K562 (cell line): ENCODE measurements around the gene AGO4. TPM values are rescaled to one million over a fixed set of nuclear protein-coding genes. Genes with fewer than 3 reads are reported as not detected.
"Not testable (repeated sequence)": the region's sequence is repeated elsewhere in the genome, so short reads cannot be mapped to it uniquely, and the experiment has no call there.

Experiments
- ATAC-seq: fragments of 200-7000 bp; cut with Tn5 transposase; 3 replicates; pipeline ENCODE4 v1.9.1; 2020; ENCODE audit warnings: moderate library complexity
- BruUV-seq: library from RNA; stranded (reverse); fragments of 400-500 nt; replicated peaks from 2 replicates; lab custom pipeline; 2021; lab: Mats Ljungman, UMichigan
- CTCF ChIA-PET: fragments of 300-600 bp; formaldehyde crosslinking; extraction: SDS; loops from one replicate; lab custom pipeline; 2021; ENCODE audit warnings: low intra/inter-chr PET ratio; lab: Yijun Ruan, JAX
- POLR2A ChIA-PET: fragments of 300-600, 350-650 bp; sonication (Branson Sonifier 250); formaldehyde crosslinking; extraction: SDS; loops from one replicate; lab custom pipeline; 2021; ENCODE audit warnings: antibody characterized with exemption, inconsistent platforms; lab: Yijun Ruan, JAX
- DNase-seq, 4 experiments: peaks; one replicate each; pipeline versions ENCODE4 v3.0.0 to v3.0.0-alpha.2; 2011 to 2018; ENCODE audit warnings: low spot score in 3 of 4, mixed read lengths in 3 of 4; ENCODE audit errors: extremely low read depth in 1 of 4
- FAIRE-seq: peaks from 2 replicates; lab custom pipeline; 2011; peaks lifted over from hg19 to GRCh38; lab: Jason Lieb, UNC
- H2AFZ ChIP-seq: 2 replicates; pipeline ENCODE4 v1.6.0; 2011; ENCODE audit warnings: low read depth, low read length, control low read depth, inconsistent platforms
- H3K27ac ChIP-seq: fragments of 200-600 bp; 3 replicates; pipeline ENCODE4 v1.8.0; 2011; ENCODE audit warnings: low read depth, mild to moderate bottlenecking, control low read depth, inconsistent platforms, low read length, moderate library complexity, mixed read lengths; ENCODE audit errors: extremely low read depth
- H3K27me3 ChIP-seq, 2 experiments: fragments of 300-600 bp in 1 of 2; 2 replicates in 1 of 2; 3 replicates in 1 of 2; pipeline versions ENCODE4 v1.6.0 to v1.8.0; 2011; ENCODE audit warnings: inconsistent platforms in 2 of 2, low read length in 2 of 2, mild to moderate bottlenecking in 1 of 2, mixed read lengths in 1 of 2, moderate library complexity in 1 of 2; ENCODE audit not compliant: control insufficient read depth in 2 of 2, insufficient read depth in 2 of 2
- H3K36me3 ChIP-seq: fragments of 300-600 bp; 3 replicates; pipeline ENCODE4 v1.8.0; 2011; ENCODE audit warnings: mild to moderate bottlenecking, low read length, inconsistent platforms; ENCODE audit not compliant: control insufficient read depth, insufficient read depth
- H3K4me1 ChIP-seq, 2 experiments: fragments of 200-600 bp in 1 of 2; replicated peaks in 1 of 2; 2 replicates in 1 of 2; 3 replicates in 1 of 2; pipeline versions ENCODE4 v1.5.1 to v1.8.0; 2011; ENCODE audit warnings: inconsistent platforms in 2 of 2, low read length in 2 of 2, mild to moderate bottlenecking in 1 of 2, mixed read lengths in 1 of 2, moderate library complexity in 1 of 2; ENCODE audit not compliant: control insufficient read depth in 2 of 2, insufficient read depth in 2 of 2
- H3K4me2 ChIP-seq: 2 replicates; pipeline ENCODE4 v1.6.1; 2011; ENCODE audit warnings: low read length, control low read depth, inconsistent platforms, mixed read lengths; ENCODE audit not compliant: insufficient read depth
- H3K4me3 ChIP-seq: fragments of 200-600 bp; sonication (generic), shearing (Covaris generic); 2 replicates; pipeline ENCODE4 v1.5.1; 2016; ENCODE audit warnings: control low read depth, inconsistent platforms
- H3K79me2 ChIP-seq: fragments of 200-600 bp; 3 replicates; pipeline ENCODE4 v1.8.0; 2011; ENCODE audit warnings: low read length, inconsistent platforms; ENCODE audit not compliant: control insufficient read depth, insufficient read depth
- H3K9ac ChIP-seq, 2 experiments: 2 replicates each; pipeline versions ENCODE4 v1.6.0 to v1.6.1; 2011; ENCODE audit warnings: low read depth in 2 of 2, low read length in 2 of 2, control low read depth in 1 of 2, inconsistent platforms in 1 of 2, mild to moderate bottlenecking in 1 of 2, mixed read lengths in 1 of 2; ENCODE audit not compliant: insufficient read depth in 1 of 2
- H3K9me1 ChIP-seq: one replicate; pipeline ENCODE4 v1.6.0; 2011; ENCODE audit warnings: inconsistent platforms, mild to moderate bottlenecking, low read length, moderate library complexity; ENCODE audit not compliant: control insufficient read depth, insufficient read depth
- H3K9me3 ChIP-seq: replicated peaks from 2 replicates; pipeline ENCODE4 v1.5.1; 2011; ENCODE audit warnings: low read depth, low read length, inconsistent platforms; ENCODE audit not compliant: control insufficient read depth, insufficient read depth
- H4K20me1 ChIP-seq: replicated peaks from 2 replicates; pipeline ENCODE4 v1.6.1; 2011; ENCODE audit warnings: low read length, inconsistent platforms, mixed read lengths; ENCODE audit not compliant: control insufficient read depth, insufficient read depth
- CCNT2 ChIP-seq: IDR thresholded peaks from 2 replicates; pipeline ENCODE4 v1.6.1; 2011; ENCODE audit warnings: borderline replicate concordance, low read depth, mild to moderate bottlenecking, moderate library complexity, mixed read lengths, low read length; ENCODE audit not compliant: insufficient read length; ENCODE audit errors: extremely low read depth
- CEBPG ChIP-seq, 3 experiments: fragments of 200-800 bp in 1 of 3; sonication (Bioruptor generic) in 1 of 3; sonication (generic) in 1 of 3; formaldehyde crosslinking in 1 of 3; IDR thresholded peaks in 2 of 3; conservative IDR thresholded peaks in 1 of 3; 2 replicates each; pipeline versions ENCODE4 v1.6.1 to v1.8.0; 2016 to 2022; ENCODE audit warnings: missing compliant biosample characterization in 2 of 3, missing genetic modification characterization in 2 of 3, mild to moderate bottlenecking in 1 of 3, missing genetic modification reagents in 1 of 3
- WGBS: fragments of 100-300 bp; shearing (Covaris generic); methylation state at CpG from one replicate; pipeline ENCODE4 v1.1.6; 2016; ENCODE audit warnings: low coverage, mixed read lengths; ENCODE audit not compliant: insufficient coverage; ENCODE audit errors: missing lambda C conversion rate; 5-methylcytosine and 5-hydroxymethylcytosine counted together
- in situ Hi-C: fragments of 300-500 bp; cut with MboI; formaldehyde crosslinking; loops from 4 replicates; pipeline ENCODE4 v1.15.0; 2018; ENCODE audit warnings: inconsistent platforms, mixed read lengths
- intact Hi-C: fragments of 100-400 bp; cut with micrococcal nuclease; formaldehyde crosslinking; loops from 2 replicates; pipeline ENCODE4 v1.14.2; 2022
- polyA plus RNA-seq, 8 experiments: library from polyadenylated mRNA; depleted of rRNA in 4 of 8; stranded (reverse) in 5 of 8; unstranded in 3 of 8; fragments of >200 nt; fragmentation: Nextera tagmentation in 2 of 8; fragmentation: Illumina TruSeq in 1 of 8; extraction: Ambion mirVana in 2 of 8; extraction: Trizol in 1 of 8; gene quantifications; 2 replicates each; pipeline versions ENCODE4 v1.2.1 to v1.2.3, GENCODE V29; 2011 to 2014; ENCODE audit warnings: inconsistent platforms in 1 of 8, missing spikeins in 1 of 8
- total RNA-seq, 7 experiments: library from RNA; depleted of rRNA in 6 of 7; stranded (reverse); fragments of >200 nt in 6 of 7; fragmentation: Illumina TruSeq in 2 of 7; extraction: Trizol in 2 of 7; gene quantifications; 2 replicates each; pipeline versions ENCODE4 v1.2.1 to v1.2.3, GENCODE V29; 2011 to 2021; ENCODE audit warnings: low replicate concordance in 1 of 7
- TF ChIP-seq, protein P1 (sequence below): fragments of 450-650 bp; IDR thresholded peaks from 2 replicates; pipeline ENCODE4 v1.6.1; 2016; ENCODE audit warnings: borderline replicate concordance

The AGO4 gene
- total and polyA plus RNA-seq, 9 of the 15 experiments (the other 6 are each of a cell fraction or from before 2014, with no cell fraction given): 1.3 to 10.5 (median 6.5) TPM

GRCh38 chr1:35873243-35873750 is 65.5 kb downstream of the AGO4 start:
- ChIA-PET CTCF (no interaction called here), POLR2A (interaction anchor here (0.6 to 1.7 kb wide), 4 partner anchors 9 to 287 kb away, joined by 3 to 17 read pairs (median 4); partner anchors contain the start of gene AGO1)
- Histone ChIP-seq H3K4me2 (no peak overlapping the region), H3K36me3 (peaks cover 20% of the 10 kb centered on the region; the same call in 2 of the 3 replicates), H3K9ac (no peak overlapping the region), H3K9me3 (no peaks in the 10 kb centered on the region), H3K27ac (no peak overlapping the region), H3K4me1 (peaks cover 0 to 4% of the 10 kb centered on the region in 2 experiments; a peak in 1 of 5 replicates), H4K20me1 (peaks cover 15% of the 10 kb centered on the region), H3K4me3 (no peak overlapping the region), H3K27me3 (no peaks in the 10 kb centered on the region), H3K79me2 (peaks cover 82% of the 10 kb centered on the region), H2AFZ (no peak overlapping the region), H3K9me1 (no peaks in the 10 kb centered on the region)
- WGBS: 21% methylated on average over 4 of the region's 4 CpGs
- ATAC-seq (no peak), FAIRE-seq (no peak), DNase-seq (no peak)
- no TSS peak for BruUV-seq
- intact Hi-C loops: no loop called here
- TF ChIP-seq, protein P1, sequence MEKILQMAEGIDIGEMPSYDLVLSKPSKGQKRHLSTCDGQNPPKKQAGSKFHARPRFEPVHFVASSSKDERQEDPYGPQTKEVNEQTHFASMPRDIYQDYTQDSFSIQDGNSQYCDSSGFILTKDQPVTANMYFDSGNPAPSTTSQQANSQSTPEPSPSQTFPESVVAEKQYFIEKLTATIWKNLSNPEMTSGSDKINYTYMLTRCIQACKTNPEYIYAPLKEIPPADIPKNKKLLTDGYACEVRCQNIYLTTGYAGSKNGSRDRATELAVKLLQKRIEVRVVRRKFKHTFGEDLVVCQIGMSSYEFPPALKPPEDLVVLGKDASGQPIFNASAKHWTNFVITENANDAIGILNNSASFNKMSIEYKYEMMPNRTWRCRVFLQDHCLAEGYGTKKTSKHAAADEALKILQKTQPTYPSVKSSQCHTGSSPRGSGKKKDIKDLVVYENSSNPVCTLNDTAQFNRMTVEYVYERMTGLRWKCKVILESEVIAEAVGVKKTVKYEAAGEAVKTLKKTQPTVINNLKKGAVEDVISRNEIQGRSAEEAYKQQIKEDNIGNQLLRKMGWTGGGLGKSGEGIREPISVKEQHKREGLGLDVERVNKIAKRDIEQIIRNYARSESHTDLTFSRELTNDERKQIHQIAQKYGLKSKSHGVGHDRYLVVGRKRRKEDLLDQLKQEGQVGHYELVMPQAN: no peak
- TF ChIP-seq CCNT2: no peak
- TF ChIP-seq CEBPG (CRISPR knock-in tag; IDR thresholded peaks at IDR 0.05): no peak
- TF ChIP-seq CEBPG (tag; conservative IDR thresholded peaks at IDR 0.05 in 1 of 2, IDR thresholded peaks at IDR 0.05 in 1 of 2): no peak
- in situ Hi-C loops: no loop called here

- in situ Hi-C loops, BruUV-seq, H3K4me1 ChIP-seq, intact Hi-C loops, H3K9me1 ChIP-seq, H3K9ac ChIP-seq, H3K27me3 ChIP-seq, H2AFZ ChIP-seq, FAIRE-seq, H3K9me3 ChIP-seq, CTCF ChIA-PET, H3K4me3 ChIP-seq, H3K4me2 ChIP-seq, DNase-seq, ATAC-seq, H3K27ac ChIP-seq: not testable (repeated sequence)
- Histone ChIP-seq H3K36me3 (peaks cover 20% of the 10 kb centered on the region; the same call in 2 of the 3 replicates), H4K20me1 (peaks cover 15% of the 10 kb centered on the region), H3K79me2 (peaks cover 90% of the 10 kb centered on the region)
- POLR2A ChIA-PET: interaction anchor here (0.7 to 1.3 kb wide), 2 partner anchors 9 to 11 kb away, joined by 3 read pairs; partner anchors contain the start of gene AGO1
- WGBS: 50% methylated on average over 4 of the region's 4 CpGs
Measured at GRCh38 chr1:35874115-35874514, 66.3 kb downstream of the AGO4 start.
